Measurements from ENCODE around the gene WAS.
A peak's percentile ranks its signal among the peaks of the same experiment; 100 is the strongest.

WAS gene

GRCh38 chrX:48714573-48714972 lies 31.0 kb downstream of the WAS start:
- Histone ChIP-seq H2BK15ac (ENCODE audit: low read length) (no peak overlapping the region), H2BK12ac (ENCODE audit: low read length) (no peak overlapping the region), H3K27me3 (ENCODE audit: control insufficient read depth in 3 of 3, insufficient read depth in 3 of 3, low read depth in 1 of 3, low read length in 3 of 3) (no peaks in the 10 kb centered on the region), H3K36me3 (replicated peaks in 1 of 2; ENCODE audit: control insufficient read depth in 2 of 2, insufficient read depth in 2 of 2, low read length in 2 of 2) (no peaks in the 10 kb centered on the region), H2AFZ (ENCODE audit: low read length) (no peak overlapping the region), H3K9ac (ENCODE audit: low read depth, low read length, poor library complexity) (no peak overlapping the region), H3K79me1 (ENCODE audit: low read depth, low read length) (no peaks in the 10 kb centered on the region), H3K18ac (ENCODE audit: low read length) (no peak overlapping the region), H4K91ac (ENCODE audit: low read depth, low read length, poor library complexity) (no peak overlapping the region), H3K4me2 (ENCODE audit: insufficient read depth, low read length, poor library complexity, severe bottlenecking) (no peak overlapping the region), H2BK120ac (ENCODE audit: low read depth, low read length) (no peak overlapping the region), H3K23ac (ENCODE audit: low read depth, low read length, poor library complexity) (no peak overlapping the region), H2BK5ac (ENCODE audit: low read length) (no peak overlapping the region), H3K9me3 (replicated peaks in 1 of 2; ENCODE audit: control insufficient read depth in 2 of 2, insufficient read depth in 1 of 2, low read depth in 1 of 2, low read length in 2 of 2) (no peaks in the 10 kb centered on the region), H2AK5ac (ENCODE audit: low read depth, low read length) (no peak overlapping the region), H3K14ac (ENCODE audit: low read length) (no peak overlapping the region), H3K4me3 (ENCODE audit: low read length in 2 of 2) (no peak overlapping the region), H3K27ac (replicated peaks; ENCODE audit: low read length) (no peak overlapping the region), H3K4me1 (ENCODE audit: control insufficient read depth in 2 of 2, insufficient read depth in 1 of 2, low read depth in 1 of 2, low read length in 2 of 2) (no peaks in the 10 kb centered on the region), H3K4ac (ENCODE audit: low read length) (no peak overlapping the region), H4K8ac (ENCODE audit: low read depth, low read length) (no peak overlapping the region)
- DNase-seq (ENCODE audit: low spot score) = no peak
- no CpG with 5 or more reads among the region's 5 CpGs for WGBS, 2 donors (ENCODE audit: extremely low coverage in 2 of 2, insufficient read length in 2 of 2, insufficient replicate concordance in 1 of 2)

GRCh38 chrX:48715072-48715471 lies 31.5 kb downstream of the WAS start:
- Histone ChIP-seq H2BK15ac (ENCODE audit: low read length) (no peak overlapping the region), H3K27me3 (ENCODE audit: control insufficient read depth in 3 of 3, insufficient read depth in 3 of 3, low read depth in 1 of 3, low read length in 3 of 3) (no peaks in the 10 kb centered on the region), H3K27ac (replicated peaks; ENCODE audit: low read length) (no peak overlapping the region), H3K9me3 (replicated peaks in 1 of 2; ENCODE audit: control insufficient read depth in 2 of 2, insufficient read depth in 1 of 2, low read depth in 1 of 2, low read length in 2 of 2) (no peaks in the 10 kb centered on the region), H3K18ac (ENCODE audit: low read length) (no peak overlapping the region), H3K14ac (ENCODE audit: low read length) (no peak overlapping the region), H2AFZ (ENCODE audit: low read length) (no peak overlapping the region), H3K23ac (ENCODE audit: low read depth, low read length, poor library complexity) (no peak overlapping the region), H3K4me2 (ENCODE audit: insufficient read depth, low read length, poor library complexity, severe bottlenecking) (no peak overlapping the region), H3K4me3 (ENCODE audit: low read length in 2 of 2) (no peak overlapping the region), H3K4me1 (ENCODE audit: control insufficient read depth in 2 of 2, insufficient read depth in 1 of 2, low read depth in 1 of 2, low read length in 2 of 2) (no peaks in the 10 kb centered on the region), H2BK5ac (ENCODE audit: low read length) (no peak overlapping the region), H3K9ac (ENCODE audit: low read depth, low read length, poor library complexity) (no peak overlapping the region), H2AK5ac (ENCODE audit: low read depth, low read length) (no peak overlapping the region), H4K91ac (ENCODE audit: low read depth, low read length, poor library complexity) (no peak overlapping the region), H3K36me3 (replicated peaks in 1 of 2; ENCODE audit: control insufficient read depth in 2 of 2, insufficient read depth in 2 of 2, low read length in 2 of 2) (no peaks in the 10 kb centered on the region), H3K79me1 (ENCODE audit: low read depth, low read length) (no peaks in the 10 kb centered on the region), H4K8ac (ENCODE audit: low read depth, low read length) (no peak overlapping the region), H3K4ac (ENCODE audit: low read length) (no peak overlapping the region), H2BK12ac (ENCODE audit: low read length) (no peak overlapping the region), H2BK120ac (ENCODE audit: low read depth, low read length) (no peak overlapping the region)
- DNase-seq (ENCODE audit: low spot score) = no peak
- WGBS, 2 donors (ENCODE audit: extremely low coverage in 2 of 2, insufficient read length in 2 of 2, insufficient replicate concordance in 1 of 2) = no CpG with 5 or more reads among the region's 2 CpGs

- no peak overlapping the region for H2AFZ ChIP-seq (ENCODE audit: low read length)
- H2BK15ac ChIP-seq (ENCODE audit: low read length) = no peak overlapping the region
- H2AK5ac ChIP-seq (ENCODE audit: low read depth, low read length) = no peak overlapping the region
- no peak overlapping the region for H3K27ac ChIP-seq (replicated peaks; ENCODE audit: low read length)
- no peaks in the 10 kb centered on the region for H3K9me3 ChIP-seq (replicated peaks in 1 of 2; ENCODE audit: control insufficient read depth in 2 of 2, insufficient read depth in 1 of 2, low read depth in 1 of 2, low read length in 2 of 2)
- no peak overlapping the region for H2BK12ac ChIP-seq (ENCODE audit: low read length)
- no peak overlapping the region for H3K4me3 ChIP-seq (ENCODE audit: low read length in 2 of 2)
- no peak overlapping the region for H2BK120ac ChIP-seq (ENCODE audit: low read depth, low read length)
- no peak overlapping the region for H3K14ac ChIP-seq (ENCODE audit: low read length)
- H3K36me3 ChIP-seq (replicated peaks in 1 of 2; ENCODE audit: control insufficient read depth in 2 of 2, insufficient read depth in 2 of 2, low read length in 2 of 2) = no peaks in the 10 kb centered on the region
- H4K91ac ChIP-seq (ENCODE audit: low read depth, low read length, poor library complexity) = no peak overlapping the region
- H3K9ac ChIP-seq (ENCODE audit: low read depth, low read length, poor library complexity) = no peak overlapping the region
- no peak for DNase-seq (ENCODE audit: low spot score)
- H3K4me2 ChIP-seq (ENCODE audit: insufficient read depth, low read length, poor library complexity, severe bottlenecking) = no peak overlapping the region
- no peaks in the 10 kb centered on the region for H3K79me1 ChIP-seq (ENCODE audit: low read depth, low read length)
- H3K27me3 ChIP-seq (ENCODE audit: control insufficient read depth in 3 of 3, insufficient read depth in 3 of 3, low read depth in 1 of 3, low read length in 3 of 3) = no peaks in the 10 kb centered on the region
- no peak overlapping the region for H3K4ac ChIP-seq (ENCODE audit: low read length)
- H3K23ac ChIP-seq (ENCODE audit: low read depth, low read length, poor library complexity) = no peak overlapping the region
- H3K18ac ChIP-seq (ENCODE audit: low read length) = no peak overlapping the region
- H3K4me1 ChIP-seq (ENCODE audit: control insufficient read depth in 2 of 2, insufficient read depth in 1 of 2, low read depth in 1 of 2, low read length in 2 of 2) = no peaks in the 10 kb centered on the region
- WGBS, 2 donors (ENCODE audit: extremely low coverage in 2 of 2, insufficient read length in 2 of 2, insufficient replicate concordance in 1 of 2) = no CpG with 5 or more reads among the region's 4 CpGs
- peak overlapping the region; percentile 3 for H4K8ac ChIP-seq (ENCODE audit: low read depth, low read length)
- no peak overlapping the region for H2BK5ac ChIP-seq (ENCODE audit: low read length)
Measured at GRCh38 chrX:48715876-48716502, 32.4 kb downstream of the WAS start.

- WGBS, 2 donors (ENCODE audit: extremely low coverage in 2 of 2, insufficient read length in 2 of 2, insufficient replicate concordance in 1 of 2) = no CpG with 5 or more reads among the region's 2 CpGs
- Histone ChIP-seq H4K8ac (ENCODE audit: low read depth, low read length) (no peak overlapping the region), H3K4ac (ENCODE audit: low read length) (no peak overlapping the region), H4K91ac (ENCODE audit: low read depth, low read length, poor library complexity) (no peak overlapping the region), H3K27me3 (ENCODE audit: control insufficient read depth in 3 of 3, insufficient read depth in 3 of 3, low read depth in 1 of 3, low read length in 3 of 3) (no peaks in the 10 kb centered on the region), H3K4me1 (ENCODE audit: control insufficient read depth in 2 of 2, insufficient read depth in 1 of 2, low read depth in 1 of 2, low read length in 2 of 2) (no peaks in the 10 kb centered on the region), H3K18ac (ENCODE audit: low read length) (no peak overlapping the region), H3K4me2 (ENCODE audit: insufficient read depth, low read length, poor library complexity, severe bottlenecking) (no peak overlapping the region), H2BK12ac (ENCODE audit: low read length) (no peak overlapping the region), H3K9me3 (replicated peaks in 1 of 2; ENCODE audit: control insufficient read depth in 2 of 2, insufficient read depth in 1 of 2, low read depth in 1 of 2, low read length in 2 of 2) (no peaks in the 10 kb centered on the region), H3K23ac (ENCODE audit: low read depth, low read length, poor library complexity) (no peak overlapping the region), H2AFZ (ENCODE audit: low read length) (no peak overlapping the region), H3K14ac (ENCODE audit: low read length) (no peak overlapping the region), H3K27ac (replicated peaks; ENCODE audit: low read length) (no peak overlapping the region), H3K79me1 (ENCODE audit: low read depth, low read length) (no peaks in the 10 kb centered on the region), H2BK15ac (ENCODE audit: low read length) (no peak overlapping the region), H3K36me3 (replicated peaks in 1 of 2; ENCODE audit: control insufficient read depth in 2 of 2, insufficient read depth in 2 of 2, low read length in 2 of 2) (no peaks in the 10 kb centered on the region), H3K4me3 (ENCODE audit: low read length in 2 of 2) (no peak overlapping the region), H3K9ac (ENCODE audit: low read depth, low read length, poor library complexity) (no peak overlapping the region), H2AK5ac (ENCODE audit: low read depth, low read length) (no peak overlapping the region), H2BK5ac (ENCODE audit: low read length) (no peak overlapping the region), H2BK120ac (ENCODE audit: low read depth, low read length) (no peak overlapping the region)
- DNase-seq (ENCODE audit: low spot score) = no peak
Measured at GRCh38 chrX:48719958-48720357, 36.4 kb downstream of the WAS start.
